HG03354 (cell line): ENCODE results near the gene RAD51AP2.

Experiments
- ATAC-seq: cut with Tn5 transposase; IDR thresholded peaks from one replicate; pipeline ENCODE4 v1.9.1; 2021; ENCODE audit warnings: mild to moderate bottlenecking; ENCODE audit not compliant: unreplicated experiment, poor library complexity, severe bottlenecking

Gene RAD51AP2

DNA sequence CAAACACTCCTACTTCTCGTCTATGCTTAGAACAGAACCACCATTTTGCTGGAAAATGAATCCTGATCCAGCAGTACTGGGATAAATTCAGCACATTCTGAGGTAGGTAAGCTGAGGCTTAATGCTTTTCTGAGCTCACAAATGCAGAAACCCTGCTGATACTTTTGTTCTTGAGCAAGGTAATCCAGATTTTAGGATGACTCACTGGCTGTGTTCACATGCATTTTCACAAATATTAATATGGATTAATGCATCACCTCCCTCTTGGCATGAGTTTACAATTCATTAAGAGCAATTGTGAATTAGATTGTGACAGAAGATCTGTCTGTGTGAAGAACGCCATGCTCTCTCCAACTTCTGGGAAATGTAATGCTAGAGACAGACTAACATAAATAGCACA lies 42.2 kb downstream of the RAD51AP2 start:
- ATAC-seq = no peak

- ATAC-seq = no peak
Measured at GRCh38 chr2:17475286-17475685, 43.0 kb downstream of the RAD51AP2 start.

- no peak for ATAC-seq
Measured at GRCh38 chr2:17471979-17472378, 46.3 kb downstream of the RAD51AP2 start.

DNA sequence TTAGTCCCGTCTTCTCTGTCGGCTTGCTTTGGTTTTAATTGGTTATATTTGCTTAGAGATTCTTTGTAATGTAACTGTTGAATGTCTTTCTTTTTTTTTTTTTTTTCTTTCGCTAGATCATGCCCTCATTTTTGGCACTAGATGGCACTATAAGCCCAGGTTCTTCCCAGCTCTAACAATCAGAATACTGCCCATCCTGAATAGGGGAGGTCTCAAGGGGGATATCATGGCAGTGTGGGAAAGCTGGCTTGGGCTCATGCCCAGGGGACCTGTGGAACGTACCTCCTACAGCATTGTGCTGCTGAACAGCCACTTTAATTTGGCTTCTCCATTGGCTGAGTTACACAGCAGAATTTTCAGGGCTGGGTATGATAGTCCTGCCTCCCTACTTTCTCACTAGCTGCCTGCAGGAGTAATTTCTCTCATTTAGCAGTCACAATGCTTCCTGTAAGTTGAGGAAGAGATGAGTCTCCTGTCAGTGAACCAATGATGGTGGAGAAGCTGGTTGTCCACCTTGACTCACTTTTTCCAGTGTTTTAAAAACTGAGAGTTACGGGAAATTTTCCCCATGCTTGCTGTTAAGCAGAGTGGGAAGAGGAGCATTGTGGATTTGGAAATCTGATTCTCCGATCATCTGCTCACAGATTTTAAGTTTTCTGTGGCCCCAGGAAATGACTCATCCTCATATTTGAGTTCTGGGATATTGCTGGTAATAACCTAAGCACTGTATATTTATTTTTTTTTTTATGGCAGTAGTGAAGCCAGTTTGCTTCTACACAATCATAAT lies 47.2 kb downstream of the RAD51AP2 start:
- peak; percentile 66 for ATAC-seq

DNA sequence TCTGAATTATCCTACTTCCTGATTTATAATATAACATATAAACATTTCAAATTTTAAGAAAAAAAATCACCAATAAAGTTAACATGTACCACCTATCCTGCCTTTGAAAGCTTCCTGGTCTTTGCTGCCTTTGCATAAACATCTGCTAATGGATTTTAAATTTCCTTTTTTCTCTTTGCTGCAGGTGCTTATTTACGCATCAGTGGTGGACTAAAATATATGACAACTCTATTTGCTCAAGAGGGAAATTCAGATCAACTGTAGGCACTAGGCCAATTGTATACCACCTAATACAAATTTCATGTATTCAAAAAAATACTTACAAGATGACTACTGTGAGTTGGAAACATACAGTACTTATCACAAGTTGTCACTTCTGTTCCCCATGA lies 57.2 kb downstream of the RAD51AP2 start:
- ATAC-seq = no peak
